Stimulated activated CD4-positive, alpha-beta T cell treated with anti-CD3 and anti-CD28 coated beads, Interleukin-15, amount 100 ng/mL, for 24 hours (primary cell): ENCODE data around the gene MAPK4.

ENCODE experiments used
- DNase-seq: peaks from one replicate; pipeline ENCODE4 v3.0.0-alpha.2; 2020

The MAPK4 gene

DNA sequence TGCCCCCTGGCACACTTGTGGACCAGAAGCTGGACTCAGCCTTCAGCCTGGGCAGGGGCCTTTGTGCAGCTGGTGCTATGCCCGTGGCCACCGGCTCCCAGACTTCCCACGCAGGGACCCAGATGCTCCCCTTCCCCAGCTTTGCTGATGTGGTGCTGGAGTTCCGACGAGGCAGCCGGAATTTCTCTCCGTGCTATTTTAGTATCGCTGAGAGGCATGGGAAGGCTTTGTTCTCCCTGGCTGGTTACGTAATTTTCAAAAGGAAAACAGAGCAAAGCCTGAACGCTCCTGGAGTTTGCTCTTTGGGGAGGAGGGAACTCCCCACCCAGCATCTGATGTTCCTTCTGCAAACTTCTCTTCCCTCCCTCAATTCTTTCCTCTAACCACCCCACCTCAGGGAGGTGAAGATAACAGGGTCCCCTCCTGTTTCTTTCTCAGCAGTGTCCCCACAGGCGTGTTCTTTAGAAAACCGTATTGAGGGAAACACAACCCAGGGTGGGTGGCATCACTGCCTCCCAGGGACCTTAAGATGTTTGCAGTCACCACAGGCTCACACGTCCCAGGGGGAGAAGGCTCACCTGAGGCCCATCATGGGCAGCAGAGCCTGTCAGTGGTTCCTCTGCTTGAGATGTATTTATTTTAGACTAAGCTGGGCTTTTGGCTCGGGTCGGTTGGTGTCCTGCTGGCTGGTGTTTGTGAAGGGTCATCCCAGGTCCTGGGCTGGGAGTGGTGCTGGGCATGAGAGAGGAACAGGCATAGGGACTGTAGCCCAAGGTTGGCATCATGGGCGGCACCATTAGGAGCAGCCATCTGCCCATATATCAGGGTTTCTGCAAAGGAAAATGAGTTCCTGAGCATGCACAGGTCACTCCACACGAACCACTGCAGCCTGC lies 95.0 kb downstream of the MAPK4 start:
- no peak for DNase-seq

DNA sequence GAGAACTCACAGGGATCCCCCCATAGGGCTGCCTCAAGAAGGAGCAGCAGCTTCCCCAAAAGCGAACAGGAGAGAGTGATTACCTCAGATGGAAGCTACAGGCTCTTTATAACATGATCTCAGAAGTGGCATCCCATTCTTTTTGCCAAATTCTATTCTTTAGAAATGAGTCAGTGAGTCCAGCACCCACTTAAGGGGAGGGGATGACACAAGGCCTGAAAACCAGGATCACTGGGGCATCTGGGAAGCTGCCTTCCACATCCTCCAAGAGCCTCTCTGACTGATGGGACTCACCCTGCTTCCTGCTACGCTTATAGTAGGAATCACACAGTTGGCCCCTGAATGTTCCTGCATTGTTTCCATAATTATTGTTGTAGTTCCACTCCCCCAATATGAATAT lies 96.5 kb downstream of the MAPK4 start:
- DNase-seq: no peak

DNA sequence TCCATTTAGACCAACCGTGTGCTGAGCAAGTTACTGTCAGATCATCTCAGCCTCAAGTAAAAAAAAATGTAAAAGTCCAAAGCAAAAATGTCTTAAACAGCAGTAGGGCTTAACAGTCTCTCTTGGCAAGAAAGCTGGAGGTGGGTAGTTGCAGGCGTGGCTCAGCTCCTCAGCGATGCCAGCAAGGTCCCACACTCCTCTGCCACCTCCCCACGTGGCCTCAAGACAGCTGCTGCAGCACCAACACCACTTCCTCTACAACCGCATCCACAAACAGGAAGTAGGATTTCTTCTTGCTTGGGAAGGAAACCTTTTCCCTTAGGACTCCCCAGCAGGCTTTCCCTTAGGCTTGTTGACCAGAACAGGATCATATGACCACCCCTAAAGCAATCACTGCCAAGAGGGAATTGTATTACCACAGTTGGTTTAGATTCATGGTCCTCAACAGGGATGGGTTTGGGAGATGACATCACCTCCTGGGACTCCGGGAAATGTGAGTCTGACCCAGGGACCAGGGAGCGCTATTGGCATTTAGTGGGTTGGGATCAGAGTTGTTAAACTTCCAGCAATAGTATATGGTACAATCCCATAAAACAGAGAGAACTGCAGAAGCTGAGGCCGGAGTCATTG lies 97.1 kb downstream of the MAPK4 start:
- DNase-seq: no peak

DNA sequence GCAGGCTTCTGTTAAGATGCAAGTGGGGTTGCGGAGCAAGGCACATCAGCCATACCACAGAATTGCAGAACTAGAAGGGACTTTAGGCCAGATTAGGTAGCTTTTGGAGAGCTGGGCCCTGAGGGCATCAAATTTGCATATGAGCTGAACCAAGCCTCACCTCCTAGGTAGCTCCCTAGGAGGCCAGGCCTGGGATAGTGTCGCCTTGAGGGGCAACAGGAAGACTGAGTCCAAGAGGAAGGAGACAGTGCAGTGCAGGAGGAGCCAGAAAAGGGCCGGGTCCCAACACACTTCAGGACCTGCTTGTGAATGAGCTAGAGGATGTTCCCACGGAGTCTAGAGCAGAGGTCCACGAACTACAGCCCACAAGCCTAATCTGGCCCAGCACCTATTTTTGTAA lies 98.7 kb downstream of the MAPK4 start:
- no peak for DNase-seq

DNA sequence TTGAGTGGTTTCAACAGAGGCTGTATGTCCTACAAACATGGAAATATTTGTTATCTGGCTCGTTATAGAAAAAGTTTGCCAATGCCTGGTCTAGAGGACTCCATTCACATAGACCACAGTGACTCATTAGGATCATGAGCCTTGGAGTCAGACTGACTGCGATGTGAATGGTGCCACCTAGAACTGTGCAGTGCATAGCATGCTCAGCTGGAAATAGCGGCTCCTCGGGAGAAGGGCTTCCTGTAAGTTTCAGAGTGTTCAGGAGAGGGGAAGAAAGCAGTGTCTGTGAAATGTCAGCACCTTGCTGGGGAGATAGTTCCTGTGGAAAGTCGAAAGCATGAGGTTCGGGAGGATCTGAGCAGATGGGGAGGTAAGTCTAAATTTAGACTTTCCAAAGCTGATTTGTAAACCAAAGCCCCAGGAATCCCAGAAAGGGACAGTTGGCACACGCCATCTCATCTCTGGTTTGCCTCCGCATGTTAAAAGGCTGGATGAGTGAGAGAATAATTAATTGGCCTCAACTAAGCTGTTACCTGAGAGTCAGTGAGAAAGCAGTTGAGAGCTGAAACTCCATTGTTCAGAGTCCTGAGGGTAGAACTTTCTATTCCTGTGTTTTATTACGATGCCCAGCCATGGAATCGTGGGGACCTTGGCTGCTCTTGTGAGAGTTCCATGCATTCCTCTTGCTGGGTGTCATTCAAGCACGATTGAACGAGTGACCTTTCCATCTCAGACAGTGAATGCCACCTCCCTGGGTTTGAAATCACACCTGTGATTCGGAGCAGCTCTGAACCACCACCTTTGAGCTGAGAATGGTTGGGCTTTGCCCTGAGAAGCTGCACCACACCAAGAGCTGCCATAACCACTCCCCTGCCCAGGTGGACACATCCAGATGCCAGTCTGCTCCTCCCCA lies 99.5 kb downstream of the MAPK4 start:
- DNase-seq: no peak

DNA sequence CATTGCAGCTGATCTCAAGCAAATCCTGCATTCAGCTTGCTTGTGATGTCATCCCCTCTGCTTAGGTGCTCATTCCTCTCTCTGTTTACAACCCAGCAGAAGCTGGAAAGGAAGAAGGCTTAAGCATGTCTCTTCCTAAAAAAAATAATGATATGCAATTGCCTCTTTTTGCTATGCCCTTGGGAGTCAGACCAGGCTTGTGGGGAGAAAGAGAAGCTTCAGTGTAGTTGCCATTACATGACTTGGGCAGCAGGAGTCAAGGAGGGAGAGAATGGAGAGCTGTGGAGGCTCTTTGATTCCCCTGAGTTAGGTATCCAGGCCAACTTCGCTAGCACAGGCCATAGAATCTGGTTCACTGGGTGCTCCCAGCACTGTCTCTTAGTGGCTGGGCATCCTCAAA lies 101.1 kb downstream of the MAPK4 start:
- no peak for DNase-seq

DNA sequence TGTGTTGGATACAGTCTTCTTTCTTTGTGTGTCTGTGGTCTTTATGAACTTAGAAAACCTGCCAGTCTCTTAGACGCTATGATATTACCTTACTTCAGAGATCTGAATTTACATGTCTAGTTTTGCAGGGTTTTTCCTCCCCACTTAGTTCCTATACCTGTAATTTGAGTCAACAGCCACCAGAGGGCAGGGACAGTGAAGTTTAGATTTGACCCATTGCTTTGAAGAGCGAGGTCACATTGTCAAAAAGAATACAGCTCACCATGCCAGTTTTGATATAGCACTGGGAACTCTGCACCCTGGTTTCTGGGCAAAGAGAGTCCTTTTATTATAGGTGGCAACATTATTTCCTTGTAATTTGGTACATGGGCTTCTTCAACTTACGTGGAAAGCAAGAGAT lies 102.3 kb downstream of the MAPK4 start:
- no peak for DNase-seq

DNA sequence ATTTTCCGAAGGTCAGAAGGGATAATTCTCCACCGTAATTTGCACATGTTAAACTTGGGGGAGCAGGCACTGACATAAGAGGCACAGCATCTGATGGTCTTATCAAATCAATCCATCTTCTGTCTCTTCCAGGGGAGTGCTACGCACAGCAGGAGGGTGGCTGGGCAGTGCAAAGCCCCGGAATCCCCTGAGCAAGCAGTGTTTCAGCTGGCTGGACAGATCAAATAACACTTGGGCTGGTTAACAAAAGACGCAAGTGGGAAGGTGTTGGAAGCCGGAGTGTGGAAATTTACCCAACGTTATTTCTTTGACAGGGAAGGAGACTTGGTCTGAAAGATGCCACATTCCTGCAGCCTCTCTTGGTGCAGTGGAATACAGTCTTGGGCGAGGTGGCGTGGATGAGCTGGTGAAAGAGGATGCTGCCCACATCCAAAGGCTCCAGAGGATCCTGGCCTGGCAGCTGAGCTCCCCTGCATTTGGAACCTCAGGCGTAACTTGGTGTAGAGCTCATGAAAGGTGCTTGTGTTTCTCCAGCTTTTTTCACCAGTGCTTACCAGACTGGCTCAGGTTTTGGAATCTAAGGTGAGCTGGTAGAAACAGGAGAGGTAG lies 103.0 kb downstream of the MAPK4 start:
- DNase-seq: no peak

DNA sequence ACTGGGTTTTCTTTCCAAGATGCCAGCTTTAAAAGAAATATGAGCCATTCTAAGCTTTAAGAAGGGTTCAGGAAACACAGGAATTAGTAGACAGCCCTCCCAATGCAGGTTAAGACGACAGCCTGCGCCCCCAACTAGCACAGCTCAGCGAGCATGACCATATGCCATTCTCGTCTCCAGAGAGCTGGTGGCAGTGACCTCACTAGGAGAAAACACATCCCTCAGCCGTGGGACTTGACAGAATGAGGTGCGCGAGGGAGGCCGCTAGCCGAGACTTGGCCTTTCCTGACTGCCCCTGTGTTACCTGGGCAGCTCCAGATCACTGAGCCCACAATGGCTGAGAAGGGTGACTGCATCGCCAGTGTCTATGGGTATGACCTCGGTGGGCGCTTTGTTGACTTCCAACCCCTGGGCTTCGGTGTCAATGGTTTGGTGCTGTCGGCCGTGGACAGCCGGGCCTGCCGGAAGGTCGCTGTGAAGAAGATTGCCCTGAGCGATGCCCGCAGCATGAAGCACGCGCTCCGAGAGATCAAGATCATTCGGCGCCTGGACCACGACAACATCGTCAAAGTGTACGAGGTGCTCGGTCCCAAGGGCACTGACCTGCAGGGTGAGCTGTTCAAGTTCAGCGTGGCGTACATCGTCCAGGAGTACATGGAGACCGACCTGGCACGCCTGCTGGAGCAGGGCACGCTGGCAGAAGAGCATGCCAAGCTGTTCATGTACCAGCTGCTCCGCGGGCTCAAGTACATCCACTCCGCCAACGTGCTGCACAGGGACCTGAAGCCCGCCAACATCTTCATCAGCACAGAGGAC lies 103.9 kb downstream of the MAPK4 start:
- DNase-seq: no peak

DNA sequence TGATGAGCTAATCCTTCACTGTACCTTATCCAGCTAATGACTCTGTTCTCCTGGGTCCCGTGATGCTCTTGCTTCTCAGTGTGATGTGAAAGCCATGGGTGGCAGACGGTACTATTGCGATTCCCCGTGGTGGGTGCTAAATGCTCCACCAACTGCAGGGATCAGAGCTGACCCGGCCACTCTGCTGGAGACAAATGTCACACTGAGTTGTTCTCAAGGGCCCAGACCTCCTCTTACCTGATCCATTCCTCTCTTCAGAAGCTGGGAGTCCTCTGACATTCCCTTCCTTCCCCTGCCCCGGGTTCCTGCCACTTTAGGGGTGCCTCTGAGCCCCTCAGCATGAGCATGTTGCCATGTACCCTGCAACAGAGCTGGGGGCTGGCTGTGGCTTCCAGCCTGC lies 105.1 kb downstream of the MAPK4 start:
- no peak for DNase-seq

DNA sequence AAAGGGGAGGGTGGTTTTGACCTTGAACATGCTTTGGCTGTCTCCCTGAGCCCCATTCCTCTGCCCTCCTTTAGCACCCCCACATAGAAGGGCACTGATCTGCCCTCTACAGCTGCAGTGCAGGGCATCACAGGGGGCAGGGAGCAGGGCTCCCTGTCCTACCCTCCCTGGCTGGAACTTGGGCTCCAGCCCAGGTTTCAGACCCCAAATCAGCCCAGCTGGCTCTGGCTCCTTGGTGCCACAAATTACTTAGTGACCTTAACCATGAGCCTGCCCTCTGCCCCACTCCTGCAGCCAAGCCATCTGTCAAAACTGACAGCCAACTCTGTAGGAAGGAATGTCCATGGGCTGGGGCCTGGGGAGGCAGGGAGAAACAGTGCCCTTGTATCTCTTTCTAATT lies 105.6 kb downstream of the MAPK4 start:
- DNase-seq: no peak

DNA sequence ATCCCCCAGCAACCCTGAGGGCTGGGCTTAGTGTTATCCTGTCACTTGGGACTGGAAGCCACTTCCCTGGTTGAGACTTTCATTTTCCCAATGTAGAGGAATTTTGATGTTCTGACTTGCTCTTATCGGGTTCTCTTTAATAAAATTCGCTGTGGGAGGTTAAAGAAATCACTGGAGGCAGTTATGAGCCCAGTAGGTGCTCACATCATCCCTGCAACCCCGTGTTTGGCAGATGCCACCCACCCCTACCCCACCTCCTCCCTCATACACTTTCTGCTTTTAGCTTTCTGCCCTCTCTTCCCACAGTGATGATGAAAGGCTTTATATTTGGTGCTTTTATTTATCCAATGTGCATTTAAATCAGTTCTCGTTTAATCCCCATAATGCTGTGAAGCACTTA lies 106.6 kb downstream of the MAPK4 start:
- DNase-seq: no peak

DNA sequence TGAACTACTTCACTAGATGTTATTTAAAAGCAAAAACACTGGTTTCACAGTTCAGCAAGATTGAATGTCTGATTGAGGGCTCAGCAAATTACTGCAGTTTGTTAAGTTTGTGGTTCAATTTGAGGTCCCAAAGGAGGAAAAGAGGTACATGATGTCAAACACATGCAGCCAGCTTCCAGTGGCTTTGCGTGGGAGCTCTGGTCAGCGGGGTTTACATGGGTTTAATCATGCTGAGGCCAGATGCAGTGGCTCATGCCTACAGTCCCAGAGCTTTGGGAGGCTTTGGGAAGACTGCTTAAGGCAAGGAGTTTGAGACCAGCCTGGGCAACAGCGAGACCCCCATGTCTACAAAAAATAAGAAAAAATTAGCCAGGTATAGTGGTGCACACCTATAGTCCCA lies 111.5 kb downstream of the MAPK4 start:
- no peak for DNase-seq

DNA sequence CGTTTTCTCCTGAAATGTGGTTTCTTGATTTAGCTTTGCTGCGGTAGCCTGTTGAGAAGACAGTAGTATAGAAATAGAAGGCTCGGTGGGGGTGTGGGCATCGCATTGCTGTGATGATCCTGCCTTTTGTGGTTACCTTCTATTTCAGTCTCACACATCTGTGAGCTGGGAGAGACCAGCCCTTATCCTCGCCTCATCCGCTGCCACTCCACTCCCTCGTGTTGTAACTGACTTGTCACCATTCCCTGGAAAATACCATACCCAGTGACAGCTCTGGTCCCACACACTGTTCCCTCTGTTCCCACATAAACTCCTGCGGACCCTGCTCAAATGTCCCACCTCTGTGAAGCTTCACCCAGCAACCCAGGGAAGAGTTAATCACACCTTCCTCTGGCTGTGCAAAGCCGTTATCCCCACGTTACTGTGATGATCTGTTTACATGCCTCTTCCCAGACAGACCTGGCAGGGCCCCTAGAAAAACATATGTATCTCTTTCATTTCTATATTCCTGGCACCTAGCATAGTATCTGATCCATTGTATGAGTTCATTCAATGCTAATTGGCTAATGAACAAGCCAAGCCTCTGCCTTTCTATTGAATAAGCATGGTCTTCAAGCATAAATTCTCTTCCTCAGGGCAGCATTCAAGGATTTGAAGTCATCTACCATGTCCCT lies 114.6 kb downstream of the MAPK4 start:
- no peak for DNase-seq

DNA sequence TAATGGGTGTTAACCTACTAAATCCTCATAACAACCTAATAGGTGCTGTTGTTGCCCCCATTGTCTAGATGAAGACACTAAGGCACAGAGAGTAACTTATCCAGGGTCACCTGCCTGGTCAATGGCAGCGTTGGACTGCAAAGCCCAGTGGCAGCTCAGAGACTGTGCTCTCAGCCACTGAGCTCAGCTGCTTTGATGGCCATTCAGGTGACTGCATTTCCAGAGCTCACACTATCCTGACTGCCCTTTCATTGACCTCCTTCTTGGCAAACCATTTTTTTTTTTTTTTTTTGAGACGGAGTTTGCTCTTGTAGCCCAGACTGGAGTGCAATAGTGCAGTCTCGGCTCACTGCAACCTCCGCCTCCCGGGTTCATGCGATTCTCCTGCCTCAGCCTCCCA lies 115.2 kb downstream of the MAPK4 start:
- no peak for DNase-seq

DNA sequence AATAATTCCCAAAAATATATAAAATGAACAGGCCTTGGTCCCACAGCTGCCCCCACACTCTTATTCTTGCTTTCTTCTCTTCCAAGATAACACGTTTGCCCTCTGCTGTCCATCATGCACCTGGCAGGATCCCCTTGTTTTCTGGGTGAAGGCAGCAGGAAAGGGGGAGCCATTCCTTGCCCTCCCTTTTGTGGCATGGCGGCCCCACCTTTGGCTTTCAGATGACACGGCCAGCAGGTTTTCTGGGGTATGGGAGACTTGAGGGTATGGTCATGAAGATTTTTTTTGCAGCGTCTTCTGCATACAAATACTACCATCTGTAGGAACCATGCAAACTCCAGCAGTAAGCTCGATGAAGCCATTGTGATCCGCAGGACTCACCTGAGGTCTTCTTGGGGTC lies 118.8 kb downstream of the MAPK4 start:
- no peak for DNase-seq

DNA sequence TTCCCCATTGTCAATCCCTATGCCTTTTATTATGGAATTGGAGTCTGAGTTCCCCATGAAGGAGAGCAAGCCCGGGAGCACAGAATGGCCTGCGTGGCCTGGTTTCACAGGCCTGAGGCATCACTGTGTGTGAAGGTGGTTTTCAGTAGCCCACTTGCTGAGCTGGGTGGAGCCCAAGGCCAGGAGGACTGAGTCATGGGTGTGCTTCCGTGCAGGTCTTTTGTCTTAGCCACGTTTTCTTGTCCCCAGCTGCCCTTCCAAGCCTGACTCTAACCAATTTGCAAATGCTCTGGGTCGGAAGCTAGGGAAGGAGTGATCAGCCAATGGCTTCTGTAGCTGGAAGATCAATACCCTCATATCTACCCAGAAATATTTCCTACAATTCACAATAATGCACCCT lies 119.2 kb downstream of the MAPK4 start:
- DNase-seq: no peak

DNA sequence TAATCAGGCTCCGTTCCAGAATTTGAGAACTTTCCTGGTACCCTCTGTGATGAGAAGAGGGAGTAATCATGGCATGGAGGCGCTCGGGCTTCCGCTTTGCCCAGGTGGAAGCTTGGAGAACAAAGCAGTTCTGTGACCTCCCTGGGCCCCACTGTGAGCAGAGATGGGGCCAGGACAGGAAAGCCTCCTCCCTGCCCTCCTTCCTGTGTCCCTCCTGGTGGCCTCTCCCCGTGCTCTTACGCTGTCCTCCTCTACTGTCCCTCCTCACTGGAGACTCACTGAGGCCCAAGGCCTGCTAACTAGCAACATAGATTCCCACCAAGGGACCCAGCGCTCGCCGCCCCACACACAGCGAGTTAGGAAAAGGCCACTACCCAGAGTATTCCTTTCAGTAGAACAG lies 119.8 kb downstream of the MAPK4 start:
- no peak for DNase-seq

DNA sequence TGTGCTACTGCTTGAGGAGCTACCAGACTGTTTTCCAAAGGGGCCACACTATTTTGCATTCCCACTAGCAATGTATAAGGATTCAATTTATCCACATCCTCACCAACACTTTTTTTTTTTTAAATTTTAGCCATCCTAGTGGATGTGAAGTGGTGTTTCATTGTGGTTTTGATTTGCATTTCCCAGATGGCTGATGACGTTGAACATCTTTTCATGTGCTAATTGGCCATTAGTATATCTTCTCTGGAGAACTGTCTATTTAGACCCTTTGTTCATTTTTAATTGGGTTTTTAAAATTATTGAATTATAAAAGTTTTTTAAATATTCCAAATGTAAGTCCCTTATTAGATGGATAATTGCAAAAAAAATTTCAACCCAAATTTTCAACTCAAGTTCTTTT lies 121.1 kb downstream of the MAPK4 start:
- no peak for DNase-seq

DNA sequence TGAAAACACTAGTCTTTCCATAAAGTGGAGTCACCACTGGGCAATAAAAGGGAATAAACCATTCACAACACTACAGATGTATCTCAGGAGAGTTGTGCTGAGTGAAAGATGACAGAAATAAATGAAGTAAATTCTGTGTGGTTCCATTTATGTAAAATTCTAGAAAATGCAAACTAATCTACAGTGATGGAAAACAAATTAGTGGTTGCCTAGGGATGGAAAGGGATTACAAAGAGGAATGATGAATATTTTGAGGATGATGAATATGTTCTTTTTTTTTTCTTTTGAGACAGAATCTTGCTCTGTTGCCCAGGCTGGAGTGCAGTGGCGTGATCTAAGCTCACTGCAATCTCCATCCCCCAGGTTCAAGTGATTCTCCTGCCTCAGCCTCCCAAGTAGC lies 123.0 kb downstream of the MAPK4 start:
- no peak for DNase-seq

DNA sequence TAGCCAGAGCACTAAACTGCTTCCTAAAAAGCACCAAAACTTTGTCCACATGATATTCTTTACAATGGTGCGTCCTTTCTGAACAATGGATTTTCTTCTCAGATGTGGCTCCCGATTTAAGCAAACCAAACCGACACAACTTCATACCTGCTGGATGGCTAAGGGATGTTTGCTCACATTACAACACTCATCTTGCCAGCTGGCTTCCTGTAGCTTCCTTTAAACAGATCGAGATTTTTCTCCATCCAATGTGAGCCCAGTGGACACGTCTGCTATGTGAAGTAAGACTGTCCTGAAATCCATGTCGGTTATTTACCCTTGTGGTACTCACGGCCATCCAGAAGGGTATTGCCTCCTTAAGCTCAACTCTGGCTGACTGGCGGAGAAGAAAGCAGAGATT lies 126.5 kb downstream of the MAPK4 start:
- DNase-seq: no peak

DNA sequence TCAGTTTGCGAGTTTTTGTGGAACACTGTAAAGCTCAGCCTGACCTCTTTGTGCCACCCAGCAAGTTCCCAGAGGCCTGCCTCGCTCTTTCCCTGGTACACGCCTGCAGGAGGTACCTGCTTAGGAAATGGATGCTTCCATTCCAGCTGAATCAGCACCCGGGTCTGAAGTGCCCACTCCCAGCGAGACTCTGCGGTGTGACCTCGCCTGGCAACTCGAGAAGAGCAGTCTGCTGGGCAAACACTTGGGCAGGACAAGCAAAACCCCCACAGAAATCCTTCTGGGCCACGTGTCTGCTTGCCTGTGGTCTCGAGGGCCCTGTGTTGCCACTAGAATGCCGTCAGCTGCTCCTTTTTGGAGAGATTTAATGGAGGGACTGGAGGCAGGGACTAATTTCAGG lies 127.6 kb downstream of the MAPK4 start:
- no peak for DNase-seq
